HTERT RPE-1 (cell line): ENCODE results near the gene MAPT.
"Not testable (repeated sequence)": the region's sequence is repeated elsewhere in the genome, so short reads cannot be mapped to it uniquely, and the experiment has no call there.

Experiments used
- in situ Hi-C: fragments of 300-500 bp; cut with MboI; formaldehyde crosslinking; loops from 4 replicates; pipeline ENCODE4 v1.14.3; 2020; ENCODE audit warnings: low sequenced_read_pairs

The MAPT gene

GRCh38 chr17:45896803-45897693, 2.7 kb downstream of the MAPT start:
- in situ Hi-C loops, result no loop called here

GRCh38 chr17:45900136-45900535, 5.8 kb downstream of the MAPT start:
- in situ Hi-C loops, result no loop called here

GRCh38 chr17:45900723-45901415, 6.5 kb downstream of the MAPT start:
- in situ Hi-C loops, result no loop called here

GRCh38 chr17:45902892-45903346, 8.6 kb downstream of the MAPT start:
- in situ Hi-C loops, result no loop called here

- in situ Hi-C loops, result no loop called here
Observed at GRCh38 chr17:45904866-45905265, 10.5 kb downstream of the MAPT start.

GRCh38 chr17:45905814-45906213, 11.5 kb downstream of the MAPT start:
- in situ Hi-C loops, result no loop called here

GRCh38 chr17:45906237-45906636, 11.9 kb downstream of the MAPT start:
- in situ Hi-C loops, result no loop called here

GRCh38 chr17:45906927-45907622, 12.7 kb downstream of the MAPT start:
- in situ Hi-C loops, result no loop called here

GRCh38 chr17:45907750-45908395, 13.5 kb downstream of the MAPT start:
- in situ Hi-C loops, result no loop called here

GRCh38 chr17:45908460-45908859, 14.1 kb downstream of the MAPT start:
- in situ Hi-C loops, result no loop called here

GRCh38 chr17:45908935-45909334, 14.6 kb downstream of the MAPT start:
- in situ Hi-C loops, result no loop called here

GRCh38 chr17:45910667-45911066, 16.3 kb downstream of the MAPT start:
- in situ Hi-C loops, result no loop called here

- in situ Hi-C loops, result no loop called here
Observed at GRCh38 chr17:45912319-45912718, 18.0 kb downstream of the MAPT start.

- in situ Hi-C loops, result not testable (repeated sequence)
Observed at GRCh38 chr17:45913030-45913429, 18.7 kb downstream of the MAPT start.

GRCh38 chr17:45914047-45914717, 19.8 kb downstream of the MAPT start:
- in situ Hi-C loops, result no loop called here

GRCh38 chr17:45915263-45915662, 20.9 kb downstream of the MAPT start:
- in situ Hi-C loops, result no loop called here

- in situ Hi-C loops, result no loop called here
Observed at GRCh38 chr17:45917081-45917480, 22.7 kb downstream of the MAPT start.

- in situ Hi-C loops, result no loop called here
Observed at GRCh38 chr17:45918241-45918745, 23.9 kb downstream of the MAPT start.

GRCh38 chr17:45919136-45919535, 24.8 kb downstream of the MAPT start:
- in situ Hi-C loops, result no loop called here

- in situ Hi-C loops, result no loop called here
Observed at GRCh38 chr17:45920083-45920482, 25.7 kb downstream of the MAPT start.
